ENCODE data around the gene INPP4B. TPM values are rescaled to one million over a fixed set of nuclear protein-coding genes. Genes with fewer than 3 reads are reported as not detected.
A peak's percentile ranks its signal among the peaks of the same experiment; 100 is the strongest.

INPP4B gene
- total RNA-seq, 1 experiment from 2014 or later: 53.7 TPM

GRCh38 chr4:142130666-142131065, 715.4 kb downstream of the INPP4B start:
- no peaks in the 10 kb centered on the region for H3K9me2 ChIP-seq (ENCODE audit: insufficient read depth)
- H3K27ac ChIP-seq: no peak overlapping the region
- H2AFZ ChIP-seq: no peak overlapping the region
- H3K4me1 ChIP-seq (replicated peaks; ENCODE audit: insufficient read depth): no peaks in the 10 kb centered on the region
- TF ChIP-seq EZH2 (IDR thresholded peaks at IDR 0.05; ENCODE audit: low read depth): no peak
- TF ChIP-seq CTCF (conservative IDR thresholded peaks at IDR 0.05): no peak
- no peaks in the 10 kb centered on the region for H4K20me1 ChIP-seq (ENCODE audit: insufficient read depth)
- POLR2A ChIA-PET (ENCODE audit: unreplicated experiment): no interaction called here
- no peaks in the 10 kb centered on the region for H3F3A ChIP-seq (ENCODE audit: insufficient read depth, low read depth)
- no peak overlapping the region for H3K4me2 ChIP-seq
- no peaks in the 10 kb centered on the region for H3K27me3 ChIP-seq (ENCODE audit: insufficient read depth, low read depth)
- H3K79me2 ChIP-seq (ENCODE audit: low read depth): no peaks in the 10 kb centered on the region
- intact Hi-C loops (cut with micrococcal nuclease; ENCODE audit: unreplicated experiment): no loop called here
- no peak for DNase-seq
- H3K36me3 ChIP-seq (ENCODE audit: low read depth): no peaks in the 10 kb centered on the region
- BruUV-seq (replicated peaks): no TSS peak
- H3K4me3 ChIP-seq: no peak overlapping the region
- CTCF ChIA-PET: no interaction called here
- H3K9me3 ChIP-seq (ENCODE audit: insufficient read depth, low read depth): no peaks in the 10 kb centered on the region

GRCh38 chr4:142129931-142130330, 716.2 kb downstream of the INPP4B start:
- DNase-seq: peak in 1 of 2 experiments; percentile 3
- no peaks in the 10 kb centered on the region for H3K27me3 ChIP-seq (ENCODE audit: insufficient read depth, low read depth)
- no peaks in the 10 kb centered on the region for H3K9me3 ChIP-seq (ENCODE audit: insufficient read depth, low read depth)
- H2AFZ ChIP-seq: no peak overlapping the region
- no peak overlapping the region for H3K4me2 ChIP-seq
- H3K4me3 ChIP-seq: no peak overlapping the region
- no peaks in the 10 kb centered on the region for H3K9me2 ChIP-seq (ENCODE audit: insufficient read depth)
- no peak overlapping the region for H3K27ac ChIP-seq
- BruUV-seq (replicated peaks): no TSS peak
- CTCF ChIA-PET: no interaction called here
- POLR2A ChIA-PET (ENCODE audit: unreplicated experiment): no interaction called here
- H3K79me2 ChIP-seq (ENCODE audit: low read depth): no peaks in the 10 kb centered on the region
- H3K36me3 ChIP-seq (ENCODE audit: low read depth): no peaks in the 10 kb centered on the region
- intact Hi-C loops (cut with micrococcal nuclease; ENCODE audit: unreplicated experiment): loop anchor here (5.0 to 10.0 kb wide), 4 partner anchors 225 to 1055 kb away; partner anchors contain the start of gene USP38
- no peaks in the 10 kb centered on the region for H4K20me1 ChIP-seq (ENCODE audit: insufficient read depth)
- TF ChIP-seq EZH2 (IDR thresholded peaks at IDR 0.05; ENCODE audit: low read depth) (no peak), CTCF (conservative IDR thresholded peaks at IDR 0.05) (no peak)
- H3K4me1 ChIP-seq (replicated peaks; ENCODE audit: insufficient read depth): no peaks in the 10 kb centered on the region
- H3F3A ChIP-seq (ENCODE audit: insufficient read depth, low read depth): no peaks in the 10 kb centered on the region

GRCh38 chr4:142129473-142129872, 716.6 kb downstream of the INPP4B start:
- TF ChIP-seq CTCF (conservative IDR thresholded peaks at IDR 0.05) (no peak), EZH2 (IDR thresholded peaks at IDR 0.05; ENCODE audit: low read depth) (no peak)
- Histone ChIP-seq H3K36me3 (ENCODE audit: low read depth) (no peaks in the 10 kb centered on the region; the same call in 1 of the 2 replicates), H3K4me2 (no peak overlapping the region), H3K9me3 (ENCODE audit: insufficient read depth, low read depth) (no peaks in the 10 kb centered on the region), H3K9me2 (ENCODE audit: insufficient read depth) (no peaks in the 10 kb centered on the region), H3K27ac (no peak overlapping the region), H3K79me2 (ENCODE audit: low read depth) (no peaks in the 10 kb centered on the region), H2AFZ (no peak overlapping the region), H4K20me1 (ENCODE audit: insufficient read depth) (no peaks in the 10 kb centered on the region), H3K4me3 (no peak overlapping the region), H3F3A (ENCODE audit: insufficient read depth, low read depth) (no peaks in the 10 kb centered on the region), H3K4me1 (replicated peaks; ENCODE audit: insufficient read depth) (no peaks in the 10 kb centered on the region), H3K27me3 (ENCODE audit: insufficient read depth, low read depth) (no peaks in the 10 kb centered on the region)
- no peak for DNase-seq
- ChIA-PET CTCF (no interaction called here), POLR2A (ENCODE audit: unreplicated experiment) (no interaction called here)
- BruUV-seq (replicated peaks): no TSS peak
- intact Hi-C loops (cut with micrococcal nuclease; ENCODE audit: unreplicated experiment): loop anchor here (5.0 to 10.0 kb wide), 4 partner anchors 225 to 1055 kb away; partner anchors contain the start of gene USP38
